H9 (cell line): Measurements from ENCODE around the gene SF1. TPM values are rescaled to one million over a fixed set of nuclear protein-coding genes. Genes with fewer than 3 reads are reported as not detected.

Experiments used
- DNase-seq: peaks from one replicate; pipeline ENCODE4 v3.0.0-alpha.2; 2017
- H2AFZ ChIP-seq: one replicate; pipeline ENCODE4 v1.6.1; 2013; ENCODE audit warnings: mild to moderate bottlenecking, low read length, control low read depth, moderate library complexity
- H2AK5ac ChIP-seq: 2 replicates; pipeline ENCODE4 v1.6.1; 2013; ENCODE audit warnings: low read length, control low read depth, mixed read lengths; ENCODE audit not compliant: insufficient read length
- H2BK120ac ChIP-seq: one replicate; pipeline ENCODE4 v1.6.1; 2013; ENCODE audit warnings: low read depth, mild to moderate bottlenecking, low read length, control low read depth, inconsistent platforms; ENCODE audit not compliant: poor library complexity, severe bottlenecking
- H2BK12ac ChIP-seq: 2 replicates; pipeline ENCODE4 v1.6.1; 2013; ENCODE audit warnings: low read length, control low read depth, mixed read lengths, low read depth; ENCODE audit not compliant: insufficient read length
- H2BK15ac ChIP-seq: 2 replicates; pipeline ENCODE4 v1.6.1; 2013; ENCODE audit warnings: low read depth, low read length, control low read depth
- H2BK20ac ChIP-seq: one replicate; pipeline ENCODE4 v1.6.1; 2013; ENCODE audit warnings: low read depth, mild to moderate bottlenecking, low read length, control low read depth, inconsistent platforms; ENCODE audit not compliant: poor library complexity, severe bottlenecking
- H2BK5ac ChIP-seq: 2 replicates; pipeline ENCODE4 v1.6.1; 2013; ENCODE audit warnings: low read length, control low read depth, mixed read lengths; ENCODE audit not compliant: insufficient read length
- H3K14ac ChIP-seq: 2 replicates; pipeline ENCODE4 v1.6.1; 2013; ENCODE audit warnings: low read length, control low read depth; ENCODE audit not compliant: insufficient read depth
- H3K18ac ChIP-seq: 2 replicates; pipeline ENCODE4 v1.6.1; 2013; ENCODE audit warnings: low read depth, mild to moderate bottlenecking, mixed read lengths, low read length, control low read depth; ENCODE audit not compliant: insufficient read length
- H3K23ac ChIP-seq: 2 replicates; pipeline ENCODE4 v1.6.1; 2013; ENCODE audit warnings: low read length, control low read depth, mixed read lengths, low read depth; ENCODE audit not compliant: insufficient read length
- H3K23me2 ChIP-seq: 2 replicates; pipeline ENCODE4 v1.6.1; 2013; ENCODE audit warnings: low read depth, mild to moderate bottlenecking, mixed read lengths, low read length, control low read depth; ENCODE audit not compliant: insufficient read length, poor library complexity, severe bottlenecking
- H3K27ac ChIP-seq: 2 replicates; pipeline ENCODE4 v1.5.1; 2013; ENCODE audit warnings: low read length, control low read depth, mixed read lengths, low read depth; ENCODE audit not compliant: insufficient read length
- H3K27me3 ChIP-seq: 2 replicates; pipeline ENCODE4 v1.6.1; 2013; ENCODE audit warnings: low read length, control low read depth, inconsistent platforms; ENCODE audit not compliant: insufficient read depth
- H3K4ac ChIP-seq: 2 replicates; pipeline ENCODE4 v1.6.1; 2013; ENCODE audit warnings: low read depth, mild to moderate bottlenecking, control low read depth, inconsistent platforms, low read length, moderate library complexity
- H3K4me1 ChIP-seq: 2 replicates; pipeline ENCODE4 v1.6.1; 2013; ENCODE audit warnings: low read length, control low read depth, inconsistent platforms; ENCODE audit not compliant: insufficient read depth
- H3K4me2 ChIP-seq: 2 replicates; pipeline ENCODE4 v1.6.1; 2013; ENCODE audit warnings: low read length, control low read depth, mixed read lengths; ENCODE audit not compliant: insufficient read length, insufficient read depth
- H3K56ac ChIP-seq: 2 replicates; pipeline ENCODE4 v1.6.1; 2013; ENCODE audit warnings: low read depth, mild to moderate bottlenecking, mixed read lengths, low read length, control low read depth; ENCODE audit not compliant: insufficient read length
- H3K79me1 ChIP-seq: 2 replicates; pipeline ENCODE4 v1.6.1; 2013; ENCODE audit warnings: low read depth, mild to moderate bottlenecking, moderate library complexity, low read length, control low read depth, inconsistent platforms; ENCODE audit not compliant: insufficient read depth, poor library complexity, severe bottlenecking
- H3K79me2 ChIP-seq: 2 replicates; pipeline ENCODE4 v1.6.1; 2013; ENCODE audit warnings: low read length, control low read depth, inconsistent platforms; ENCODE audit not compliant: insufficient read depth
- H3K9ac ChIP-seq: 2 replicates; pipeline ENCODE4 v1.6.1; 2013; ENCODE audit warnings: low read length, control low read depth, mixed read lengths; ENCODE audit not compliant: insufficient read length; ENCODE audit errors: extremely low read depth
- H3K9me3 ChIP-seq: one replicate; pipeline ENCODE4 v1.6.1; 2013; ENCODE audit warnings: low read depth, low read length, inconsistent platforms; ENCODE audit not compliant: control insufficient read depth
- H3T11ph ChIP-seq: one replicate; pipeline ENCODE4 v1.6.1; 2013; ENCODE audit warnings: mild to moderate bottlenecking, low read length, control low read depth, inconsistent platforms
- H4K20me1 ChIP-seq: one replicate; pipeline ENCODE4 v1.6.1; 2013; ENCODE audit not compliant: control insufficient read depth, insufficient read length, insufficient read depth
- H4K5ac ChIP-seq: 2 replicates; pipeline ENCODE4 v1.6.1; 2013; ENCODE audit warnings: low read depth, mild to moderate bottlenecking, mixed read lengths, low read length, control low read depth; ENCODE audit not compliant: insufficient read length
- H4K8ac ChIP-seq: replicated peaks from 2 replicates; pipeline ENCODE4 v1.6.1; 2013; ENCODE audit warnings: low read length, control low read depth, mixed read lengths, low read depth; ENCODE audit not compliant: insufficient read length
- H4K91ac ChIP-seq: 2 replicates; pipeline ENCODE4 v1.6.1; 2013; ENCODE audit warnings: low read depth, mild to moderate bottlenecking, moderate library complexity, mixed read lengths, low read length, control low read depth; ENCODE audit not compliant: insufficient read length
- H3K27ac Mint-ChIP-seq, 3 experiments: 2 replicates in 2 of 3; 3 replicates in 1 of 3; pipeline ENCODE4 v1.8.0; 2020 to 2021; ENCODE audit warnings: mixed read lengths in 3 of 3, mild to moderate bottlenecking in 1 of 3, moderate library complexity in 1 of 3
- H3K27me3 Mint-ChIP-seq: 2 replicates; pipeline ENCODE4 v1.8.0; 2021; ENCODE audit warnings: low read depth, mild to moderate bottlenecking, moderate library complexity, mixed read lengths
- H3K36me3 Mint-ChIP-seq, 3 experiments: 2 replicates in 2 of 3; 3 replicates in 1 of 3; pipeline ENCODE4 v1.8.0; 2020 to 2021; ENCODE audit warnings: low read depth in 3 of 3, mixed read lengths in 3 of 3; ENCODE audit not compliant: insufficient read depth in 1 of 3
- H3K4me1 Mint-ChIP-seq, 2 experiments: 2 replicates each; pipeline ENCODE4 v1.8.0; 2020; ENCODE audit warnings: mixed read lengths in 2 of 2
- H3K4me3 Mint-ChIP-seq, 2 experiments: 2 replicates in 1 of 2; 3 replicates in 1 of 2; pipeline ENCODE4 v1.8.0; 2020 to 2021; ENCODE audit warnings: mild to moderate bottlenecking in 2 of 2, mixed read lengths in 2 of 2, moderate library complexity in 1 of 2
- H3K9me3 Mint-ChIP-seq, 2 experiments: 2 replicates in 1 of 2; 3 replicates in 1 of 2; pipeline ENCODE4 v1.8.0; 2020; ENCODE audit warnings: mild to moderate bottlenecking in 2 of 2, mixed read lengths in 2 of 2, moderate library complexity in 1 of 2
- CTCF ChIP-seq: fragments of 200-600 bp; sonication (generic); conservative IDR thresholded peaks from 3 replicates; pipeline ENCODE4 v1.8.0; 2021; ENCODE audit warnings: antibody characterized with exemption, mild to moderate bottlenecking
- WGBS: extraction: QIAGEN DNeasy Blood & Tissue Kit; methylation state at CpG from one replicate; pipeline ENCODE4 v1.1.7; 2013; ENCODE audit warnings: missing lambda C conversion rate, low lambda C conversion rate, mixed read lengths; ENCODE audit not compliant: insufficient read length; ENCODE audit errors: extremely low coverage; 5-methylcytosine and 5-hydroxymethylcytosine counted together
- total RNA-seq: library from RNA; stranded (reverse); gene quantifications from 2 replicates; pipeline ENCODE4 v1.2.1, GENCODE V29; 2021

Gene SF1
- total RNA-seq, 1 experiment from 2014 or later: 528 TPM

GRCh38 chr11:64794526-64794925 lies 16.2 kb upstream of the SF1 start:
- no peak overlapping the region for H3K27ac ChIP-seq
- no peak overlapping the region for H3K18ac ChIP-seq
- H3K4ac ChIP-seq: no peak overlapping the region
- no peak overlapping the region for H3K4me2 ChIP-seq
- H3K9me3 ChIP-seq: no peaks in the 10 kb centered on the region
- no peaks in the 10 kb centered on the region for H3K23me2 ChIP-seq
- Mint-ChIP-seq H3K36me3 (peaks cover 0 to 20% (median 11%) of the 10 kb centered on the region in 3 experiments; a peak in 5 of 7 replicates), H3K27me3 (no peaks in the 10 kb centered on the region), H3K4me3 (no peak overlapping the region), H3K27ac (peak overlapping the region in 2 of 3 experiments; percentile 15 to 89; a peak in 3 of 7 replicates), H3K4me1 (no peaks in the 10 kb centered on the region), H3K9me3 (no peaks in the 10 kb centered on the region)
- H3K56ac ChIP-seq: no peak overlapping the region
- H3K14ac ChIP-seq: no peak overlapping the region
- no peak overlapping the region for H4K8ac ChIP-seq
- no peaks in the 10 kb centered on the region for H3K79me2 ChIP-seq
- H2BK120ac ChIP-seq: no peak overlapping the region
- H2AK5ac ChIP-seq: no peak overlapping the region
- H2AFZ ChIP-seq: no peak overlapping the region
- H2BK20ac ChIP-seq: no peak overlapping the region
- H3T11ph ChIP-seq: no peak overlapping the region
- H2BK12ac ChIP-seq: no peak overlapping the region
- no peak overlapping the region for H2BK5ac ChIP-seq
- no peaks in the 10 kb centered on the region for H3K79me1 ChIP-seq
- H3K9ac ChIP-seq: no peak overlapping the region
- no peak for TF ChIP-seq CTCF
- no peaks in the 10 kb centered on the region for H3K27me3 ChIP-seq
- H4K91ac ChIP-seq: no peak overlapping the region
- H3K4me1 ChIP-seq: no peaks in the 10 kb centered on the region
- no peak overlapping the region for H2BK15ac ChIP-seq
- no peak for DNase-seq
- no peak overlapping the region for H4K5ac ChIP-seq
- WGBS: no CpG with 5 or more reads among the region's 10 CpGs
- H3K23ac ChIP-seq: no peak overlapping the region
- no peaks in the 10 kb centered on the region for H4K20me1 ChIP-seq
